ENCODE results near the gene WDR45.

WDR45 gene

GRCh38 chrX:49043220-49043986 is 36.3 kb downstream of the WDR45 start, which contains the start of gene TFE3:
TFE3 (minus strand) TSS chrX:49043357; CDS start chrX:49043226, 131 bp downstream.
- FAIRE-seq, result peak; percentile 92

GRCh38 chrX:49042581-49043219 is 37.0 kb downstream of the WDR45 start:
- no peak for FAIRE-seq

GRCh38 chrX:49041744-49042580 is 37.7 kb downstream of the WDR45 start:
- no peak for FAIRE-seq

- no peak for FAIRE-seq
Observed at GRCh38 chrX:49040376-49040955, 39.2 kb downstream of the WDR45 start.

- no peak for FAIRE-seq
Observed at GRCh38 chrX:49039598-49040375, 39.9 kb downstream of the WDR45 start.

GRCh38 chrX:49037883-49038475 is 41.7 kb downstream of the WDR45 start:
- no peak for FAIRE-seq

- no peak for FAIRE-seq
Observed at GRCh38 chrX:49030283-49030682, 49.4 kb downstream of the WDR45 start.

GRCh38 chrX:49029876-49030275 is 49.8 kb downstream of the WDR45 start:
- FAIRE-seq, result no peak
